ENCODE measurements around the gene CSMD2.

Gene CSMD2

DNA sequence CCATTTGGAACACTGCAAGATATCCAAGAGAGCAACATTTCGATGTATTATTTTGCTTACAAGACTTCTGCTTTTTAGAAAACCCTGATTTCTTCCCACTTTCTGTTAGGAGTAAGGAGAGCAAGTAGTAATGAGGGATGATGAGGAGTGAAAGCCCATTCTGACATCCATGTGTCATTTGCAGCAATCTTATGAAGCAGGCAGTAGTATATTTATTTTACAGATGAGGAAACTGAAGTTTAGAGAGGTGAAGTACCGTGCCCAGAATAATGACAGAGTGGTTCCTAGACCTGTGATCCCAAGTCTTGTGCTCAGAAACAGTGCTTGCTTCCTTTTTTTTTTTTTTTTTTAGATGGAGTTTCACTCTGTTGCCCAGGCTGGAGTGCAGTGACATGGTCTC lies 699.7 kb downstream of the CSMD2 start:
- DNase-seq: no peak

DNA sequence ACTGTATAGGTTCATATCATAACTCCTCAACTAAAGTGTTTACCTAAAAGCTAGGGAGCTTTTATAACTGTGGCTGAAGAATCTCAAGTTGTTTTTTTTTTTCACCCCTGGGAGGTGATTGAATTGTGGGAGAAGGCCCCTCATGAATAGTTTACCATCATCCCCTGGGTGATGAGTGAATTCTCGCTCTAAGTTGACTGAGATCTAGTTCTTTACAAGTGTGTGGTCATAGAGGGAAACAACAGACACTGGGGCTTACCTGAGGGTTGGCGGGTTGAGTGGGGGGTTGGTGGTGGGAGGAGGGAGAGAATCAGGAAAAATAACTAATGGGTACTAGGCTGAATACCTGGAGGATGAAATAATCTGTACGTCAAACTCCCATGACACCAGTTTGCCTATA lies 700.5 kb downstream of the CSMD2 start:
- DNase-seq: no peak
